ENCODE measurements around the gene TLK1. TPM values are rescaled to one million over a fixed set of nuclear protein-coding genes. Genes with fewer than 3 reads are reported as not detected.

TLK1 gene
- polyA plus RNA-seq, 3 donors = 6.4 to 9.9 (median 6.7) TPM

GRCh38 chr2:171046048-171046560 lies 114.6 kb downstream of the TLK1 start:
- H3K27ac ChIP-seq (ENCODE audit: low read depth, low read length) = no peak overlapping the region
- 96% methylated on average over 3 of the region's 3 CpGs for WGBS, 3 donors

GRCh38 chr2:171044416-171044815 lies 116.3 kb downstream of the TLK1 start:
- H3K27ac ChIP-seq (ENCODE audit: low read depth, low read length) = no peak overlapping the region
- WGBS, 3 donors = 61 to 65% (median 63%) methylated on average over 6 of the region's 6 CpGs

- WGBS, 3 donors = 94 to 95% (median 94%) methylated on average over 1 of the region's 1 CpG
- no peak overlapping the region for H3K27ac ChIP-seq (ENCODE audit: low read depth, low read length)
Observed at GRCh38 chr2:171042253-171042969, 118.3 kb downstream of the TLK1 start.

GRCh38 chr2:171036532-171036931 lies 124.2 kb downstream of the TLK1 start:
- 97 to 99% (median 98%) methylated on average over 2 of the region's 2 CpGs for WGBS, 3 donors
- no peak overlapping the region for H3K27ac ChIP-seq (ENCODE audit: low read depth, low read length)

GRCh38 chr2:171034315-171034714 lies 126.4 kb downstream of the TLK1 start:
- no peak overlapping the region for H3K27ac ChIP-seq (ENCODE audit: low read depth, low read length)
- 42 to 49% (median 45%) methylated on average over 2 of the region's 2 CpGs for WGBS, 3 donors

- no peak overlapping the region for H3K27ac ChIP-seq (ENCODE audit: low read depth, low read length)
- WGBS, 3 donors = 74 to 94% (median 82%) methylated on average over 3 of the region's 3 CpGs
Observed at GRCh38 chr2:171025214-171025613, 135.5 kb downstream of the TLK1 start.

GRCh38 chr2:171018522-171018921 lies 142.2 kb downstream of the TLK1 start:
- 91 to 100% (median 94%) methylated on average over 1 of the region's 1 CpG for WGBS, 3 donors
- H3K27ac ChIP-seq (ENCODE audit: low read depth, low read length) = no peak overlapping the region

GRCh38 chr2:171016125-171016524 lies 144.6 kb downstream of the TLK1 start:
- 97 to 99% (median 99%) methylated on average over 9 of the region's 9 CpGs for WGBS, 3 donors
- no peak overlapping the region for H3K27ac ChIP-seq (ENCODE audit: low read depth, low read length)

- H3K27ac ChIP-seq (ENCODE audit: low read depth, low read length) = no peak overlapping the region
- 43 to 100% (median 98%) methylated on average over 1 of the region's 1 CpG for whole genome bisulfite sequencing, 3 donors
Observed at GRCh38 chr2:171013851-171014250, 146.8 kb downstream of the TLK1 start.

GRCh38 chr2:171009386-171009785 lies 151.3 kb downstream of the TLK1 start:
- no peak overlapping the region for H3K27ac ChIP-seq (ENCODE audit: low read depth, low read length)
- WGBS, 3 donors = 97 to 99% (median 97%) methylated on average over 4 of the region's 4 CpGs

- WGBS, 3 donors = 63 to 75% (median 69%) methylated on average over 2 of the region's 2 CpGs
- no peak overlapping the region for H3K27ac ChIP-seq (ENCODE audit: low read depth, low read length)
Observed at GRCh38 chr2:171008550-171009205, 152.0 kb downstream of the TLK1 start.

- 87 to 95% (median 88%) methylated on average over 2 of the region's 2 CpGs for WGBS, 3 donors
- H3K27ac ChIP-seq (ENCODE audit: low read depth, low read length) = no peak overlapping the region
Observed at GRCh38 chr2:171004833-171005232, 155.9 kb downstream of the TLK1 start.

- no peak overlapping the region for H3K27ac ChIP-seq (ENCODE audit: low read depth, low read length)
- WGBS, 3 donors = 90 to 98% (median 98%) methylated on average over 2 of the region's 2 CpGs
Observed at GRCh38 chr2:171004363-171004762, 156.3 kb downstream of the TLK1 start.

GRCh38 chr2:170999654-171000053 lies 161.0 kb downstream of the TLK1 start:
- no peak overlapping the region for H3K27ac ChIP-seq (ENCODE audit: low read depth, low read length)
- WGBS, 3 donors = 91 to 99% (median 99%) methylated on average over 6 of the region's 6 CpGs

GRCh38 chr2:170997893-170998597 lies 162.6 kb downstream of the TLK1 start:
- no peak overlapping the region for H3K27ac ChIP-seq (ENCODE audit: low read depth, low read length)
- WGBS, 3 donors = 67 to 95% (median 85%) methylated on average over 5 of the region's 5 CpGs

- H3K27ac ChIP-seq (ENCODE audit: low read depth, low read length) = no peak overlapping the region
- WGBS, 3 donors = 96 to 99% (median 98%) methylated on average over 2 of the region's 2 CpGs
Observed at GRCh38 chr2:170996316-170996715, 164.4 kb downstream of the TLK1 start.

- 93 to 96% (median 95%) methylated on average over 5 of the region's 5 CpGs for WGBS, 3 donors
Observed at GRCh38 chr2:170991398-170992182, 169.1 kb downstream of the TLK1 start.

GRCh38 chr2:170986566-170987258 lies 174.0 kb downstream of the TLK1 start:
- WGBS, 3 donors = 95 to 97% (median 97%) methylated on average over 8 of the region's 8 CpGs
- no peak overlapping the region for H3K27ac ChIP-seq (ENCODE audit: low read depth, low read length)

More at GRCh38 chr2:170991398-170992182, 169.1 kb downstream of the TLK1 start:
- no peak overlapping the region for H3K27ac ChIP-seq (ENCODE audit: low read depth, low read length)
